ENCODE measurements around the gene CACNA2D3. TPM values are rescaled to one million over a fixed set of nuclear protein-coding genes. Genes with fewer than 3 reads are reported as not detected.

Gene CACNA2D3
- total and polyA plus RNA-seq, 4 donors: 0.72 to 2.4 (median 1.5) TPM

- no peaks in the 10 kb centered on the region for H3K36me3 ChIP-seq (ENCODE audit: control insufficient read depth in 1 of 2, insufficient read depth in 2 of 2, low read length in 1 of 2)
- no peak overlapping the region for H3K4me3 ChIP-seq (ENCODE audit: low read length in 2 of 2)
- H3K27ac ChIP-seq (ENCODE audit: low read depth in 1 of 2, low read length in 2 of 2): no peak overlapping the region
- DNase-seq (no peak), ATAC-seq (ENCODE audit: low FRiP score) (no peak)
- H3K4me1 ChIP-seq (ENCODE audit: control insufficient read depth in 1 of 2, insufficient read depth in 2 of 2, low read length in 2 of 2): no peaks in the 10 kb centered on the region
- intact Hi-C loops (cut with DNase I): no loop called here
- peaks cover 1% of the 10 kb centered on the region for H3K9me3 ChIP-seq (ENCODE audit: control insufficient read depth, low read length)
- no peaks in the 10 kb centered on the region for H3K27me3 ChIP-seq (ENCODE audit: control insufficient read depth in 1 of 2, insufficient read depth in 2 of 2, low read length in 1 of 2)
Measured at GRCh38 chr3:54647721-54648120, 525.4 kb downstream of the CACNA2D3 start.

GRCh38 chr3:54649551-54649950 is 527.2 kb downstream of the CACNA2D3 start:
- intact Hi-C loops (cut with DNase I): no loop called here
- H3K36me3 ChIP-seq (ENCODE audit: control insufficient read depth in 1 of 2, insufficient read depth in 2 of 2, low read length in 1 of 2): no peaks in the 10 kb centered on the region
- no peak for ATAC-seq (ENCODE audit: low FRiP score)

GRCh38 chr3:54653456-54654195 is 531.3 kb downstream of the CACNA2D3 start:
- H3K4me1 ChIP-seq (ENCODE audit: control insufficient read depth in 1 of 2, insufficient read depth in 2 of 2, low read length in 2 of 2): no peaks in the 10 kb centered on the region
- DNase-seq: no peak

More at GRCh38 chr3:54649551-54649950, 527.2 kb downstream of the CACNA2D3 start:
- DNase-seq: no peak
- Histone ChIP-seq H3K27ac (ENCODE audit: low read depth in 1 of 2, low read length in 2 of 2) (no peak overlapping the region), H3K4me3 (ENCODE audit: low read length in 2 of 2) (no peak overlapping the region), H3K4me1 (ENCODE audit: control insufficient read depth in 1 of 2, insufficient read depth in 2 of 2, low read length in 2 of 2) (no peaks in the 10 kb centered on the region), H3K27me3 (ENCODE audit: control insufficient read depth in 1 of 2, insufficient read depth in 2 of 2, low read length in 1 of 2) (no peaks in the 10 kb centered on the region), H3K9me3 (ENCODE audit: control insufficient read depth, low read length) (peaks cover 1% of the 10 kb centered on the region)

GRCh38 chr3:54654776-54655175 is 532.4 kb downstream of the CACNA2D3 start:
- DNase-seq: no peak
- WGBS, 2 donors: 79 to 81% methylated on average over 4 of the region's 4 CpGs
- Histone ChIP-seq H3K27me3 (ENCODE audit: control insufficient read depth in 1 of 2, insufficient read depth in 2 of 2, low read length in 1 of 2) (no peaks in the 10 kb centered on the region), H3K4me3 (ENCODE audit: low read length in 2 of 2) (no peak overlapping the region), H3K36me3 (ENCODE audit: control insufficient read depth in 1 of 2, insufficient read depth in 2 of 2, low read length in 1 of 2) (no peaks in the 10 kb centered on the region), H3K9me3 (ENCODE audit: control insufficient read depth, low read length) (no peaks in the 10 kb centered on the region), H3K27ac (ENCODE audit: low read depth in 1 of 2, low read length in 2 of 2) (no peak overlapping the region), H3K4me1 (ENCODE audit: control insufficient read depth in 1 of 2, insufficient read depth in 2 of 2, low read length in 2 of 2) (no peaks in the 10 kb centered on the region)
- ATAC-seq (ENCODE audit: low FRiP score): no peak
- intact Hi-C loops (cut with DNase I): no loop called here

More at GRCh38 chr3:54653456-54654195, 531.3 kb downstream of the CACNA2D3 start:
- no peaks in the 10 kb centered on the region for H3K27me3 ChIP-seq (ENCODE audit: control insufficient read depth in 1 of 2, insufficient read depth in 2 of 2, low read length in 1 of 2)
- H3K4me3 ChIP-seq (ENCODE audit: low read length in 2 of 2): no peak overlapping the region
- intact Hi-C loops (cut with DNase I): no loop called here
- H3K27ac ChIP-seq (ENCODE audit: low read depth in 1 of 2, low read length in 2 of 2): no peak overlapping the region
- ATAC-seq (ENCODE audit: low FRiP score): no peak
- H3K36me3 ChIP-seq (ENCODE audit: control insufficient read depth in 1 of 2, insufficient read depth in 2 of 2, low read length in 1 of 2): no peaks in the 10 kb centered on the region
- peaks cover under 1% of the 10 kb centered on the region for H3K9me3 ChIP-seq (ENCODE audit: control insufficient read depth, low read length)
- 71 to 78% methylated on average over 6 of the region's 6 CpGs for WGBS, 2 donors

- H3K9me3 ChIP-seq (ENCODE audit: control insufficient read depth, low read length): no peaks in the 10 kb centered on the region
Measured at GRCh38 chr3:54659347-54659746, 537.0 kb downstream of the CACNA2D3 start.

GRCh38 chr3:54660714-54661132 is 538.4 kb downstream of the CACNA2D3 start:
- Histone ChIP-seq H3K4me1 (ENCODE audit: control insufficient read depth in 1 of 2, insufficient read depth in 2 of 2, low read length in 2 of 2) (no peaks in the 10 kb centered on the region), H3K36me3 (ENCODE audit: control insufficient read depth in 1 of 2, insufficient read depth in 2 of 2, low read length in 1 of 2) (no peaks in the 10 kb centered on the region), H3K27ac (ENCODE audit: low read depth in 1 of 2, low read length in 2 of 2) (no peak overlapping the region), H3K4me3 (ENCODE audit: low read length in 2 of 2) (no peak overlapping the region), H3K27me3 (ENCODE audit: control insufficient read depth in 1 of 2, insufficient read depth in 2 of 2, low read length in 1 of 2) (no peaks in the 10 kb centered on the region), H3K9me3 (ENCODE audit: control insufficient read depth, low read length) (no peaks in the 10 kb centered on the region)
- ATAC-seq (ENCODE audit: low FRiP score): peak; percentile 82
- no peak for DNase-seq
- WGBS, 2 donors: 5% methylated on average over 9 of the region's 9 CpGs
- intact Hi-C loops (cut with DNase I): no loop called here

More at GRCh38 chr3:54659347-54659746, 537.0 kb downstream of the CACNA2D3 start:
- ATAC-seq (ENCODE audit: low FRiP score) (no peak), DNase-seq (no peak)
- Histone ChIP-seq H3K4me3 (ENCODE audit: low read length in 2 of 2) (no peak overlapping the region), H3K4me1 (ENCODE audit: control insufficient read depth in 1 of 2, insufficient read depth in 2 of 2, low read length in 2 of 2) (no peaks in the 10 kb centered on the region), H3K27me3 (ENCODE audit: control insufficient read depth in 1 of 2, insufficient read depth in 2 of 2, low read length in 1 of 2) (no peaks in the 10 kb centered on the region), H3K27ac (ENCODE audit: low read depth in 1 of 2, low read length in 2 of 2) (no peak overlapping the region), H3K36me3 (ENCODE audit: control insufficient read depth in 1 of 2, insufficient read depth in 2 of 2, low read length in 1 of 2) (no peaks in the 10 kb centered on the region)
- WGBS, 2 donors: 90 to 93% methylated on average over 3 of the region's 3 CpGs
- intact Hi-C loops (cut with DNase I): no loop called here

- ATAC-seq (ENCODE audit: low FRiP score) (no peak), DNase-seq (no peak)
- no peak overlapping the region for H3K4me3 ChIP-seq (ENCODE audit: low read length in 2 of 2)
- no peaks in the 10 kb centered on the region for H3K27me3 ChIP-seq (ENCODE audit: control insufficient read depth in 1 of 2, insufficient read depth in 2 of 2, low read length in 1 of 2)
- no peaks in the 10 kb centered on the region for H3K9me3 ChIP-seq (ENCODE audit: control insufficient read depth, low read length)
- intact Hi-C loops (cut with DNase I): no loop called here
- no peak overlapping the region for H3K27ac ChIP-seq (ENCODE audit: low read depth in 1 of 2, low read length in 2 of 2)
- no peaks in the 10 kb centered on the region for H3K4me1 ChIP-seq (ENCODE audit: control insufficient read depth in 1 of 2, insufficient read depth in 2 of 2, low read length in 2 of 2)
- 34 to 44% methylated on average over 3 of the region's 3 CpGs for WGBS, 2 donors
- no peaks in the 10 kb centered on the region for H3K36me3 ChIP-seq (ENCODE audit: control insufficient read depth in 1 of 2, insufficient read depth in 2 of 2, low read length in 1 of 2)
Measured at GRCh38 chr3:54661151-54661550, 538.8 kb downstream of the CACNA2D3 start.

GRCh38 chr3:54663501-54664011 is 541.2 kb downstream of the CACNA2D3 start:
- no peak for ATAC-seq (ENCODE audit: low FRiP score)
- intact Hi-C loops (cut with DNase I): no loop called here
- DNase-seq: no peak
- 84 to 88% methylated on average over 4 of the region's 4 CpGs for whole genome bisulfite sequencing, 2 donors
- H3K4me1 ChIP-seq (ENCODE audit: control insufficient read depth in 1 of 2, insufficient read depth in 2 of 2, low read length in 2 of 2): no peaks in the 10 kb centered on the region
- H3K9me3 ChIP-seq (ENCODE audit: control insufficient read depth, low read length): no peaks in the 10 kb centered on the region
- H3K27ac ChIP-seq (ENCODE audit: low read depth in 1 of 2, low read length in 2 of 2): no peak overlapping the region
- H3K36me3 ChIP-seq (ENCODE audit: control insufficient read depth in 1 of 2, insufficient read depth in 2 of 2, low read length in 1 of 2): no peaks in the 10 kb centered on the region
- H3K27me3 ChIP-seq (ENCODE audit: control insufficient read depth in 1 of 2, insufficient read depth in 2 of 2, low read length in 1 of 2): no peaks in the 10 kb centered on the region
- H3K4me3 ChIP-seq (ENCODE audit: low read length in 2 of 2): no peak overlapping the region

- ATAC-seq (ENCODE audit: low FRiP score): no peak
- intact Hi-C loops (cut with DNase I): no loop called here
- Histone ChIP-seq H3K4me1 (ENCODE audit: control insufficient read depth in 1 of 2, insufficient read depth in 2 of 2, low read length in 2 of 2) (no peaks in the 10 kb centered on the region), H3K36me3 (ENCODE audit: control insufficient read depth in 1 of 2, insufficient read depth in 2 of 2, low read length in 1 of 2) (no peaks in the 10 kb centered on the region), H3K27ac (ENCODE audit: low read depth in 1 of 2, low read length in 2 of 2) (no peak overlapping the region), H3K4me3 (ENCODE audit: low read length in 2 of 2) (no peak overlapping the region), H3K27me3 (ENCODE audit: control insufficient read depth in 1 of 2, insufficient read depth in 2 of 2, low read length in 1 of 2) (no peaks in the 10 kb centered on the region), H3K9me3 (ENCODE audit: control insufficient read depth, low read length) (no peaks in the 10 kb centered on the region)
- 97 to 98% methylated on average over 8 of the region's 8 CpGs for WGBS, 2 donors
- DNase-seq: no peak
Measured at GRCh38 chr3:54665016-54665600, 542.8 kb downstream of the CACNA2D3 start.
